GM12873 (cell line): ENCODE measurements around the gene NAB1.

ENCODE experiments used
- CTCF ChIP-seq: IDR thresholded peaks from 2 replicates; pipeline ENCODE4 v1.5.1; 2012; ENCODE audit warnings: low read depth, mild to moderate bottlenecking, moderate library complexity, low read length, control low read depth; ENCODE audit not compliant: insufficient read depth; ENCODE audit errors: missing control alignments

NAB1 gene

GRCh38 chr2:190649035-190649797, at the start of gene NAB1:
NAB1 (plus strand) TSS chr2:190649083; CDS start chr2:190659177, 10,094 bp downstream.
- TF ChIP-seq CTCF: no peak

- TF ChIP-seq CTCF: no peak
These were observed 49.2 kb upstream of the NAB1 start for GRCh38 chr2:190599546-190600220.

- TF ChIP-seq CTCF: no peak
These were observed 48.4 kb upstream of the NAB1 start for GRCh38 chr2:190600293-190601103.

GRCh38 chr2:190603374-190603773, 45.5 kb upstream of the NAB1 start:
- TF ChIP-seq CTCF: no peak

- TF ChIP-seq CTCF: no peak
These were observed 41.8 kb upstream of the NAB1 start for GRCh38 chr2:190607014-190607597.

GRCh38 chr2:190607657-190608357, 41.1 kb upstream of the NAB1 start:
- no peak for TF ChIP-seq CTCF
